Measurements from ENCODE around the gene NLRP9.

The NLRP9 gene

GRCh38 chr19:55690109-55690768, 48.0 kb downstream of the NLRP9 start:
- Histone ChIP-seq H4K20me1 (ENCODE audit: control insufficient read depth, insufficient read depth, low read depth, low read length) (0 out of 2 replicates have a peak, but pooled peaks cover 5% of the 10 kb centered on the region), H3K4me3 (ENCODE audit: low read length) (no peak overlapping the region), H3K79me2 (ENCODE audit: control insufficient read depth, low read length) (peaks cover 32% of the 10 kb centered on the region), H3K9me3 (ENCODE audit: control insufficient read depth, insufficient read depth, low read length) (no peaks in the 10 kb centered on the region), H3K4me2 (ENCODE audit: low read length) (no peak overlapping the region), H3K36me3 (ENCODE audit: control insufficient read depth, low read length) (peaks cover 97% of the 10 kb centered on the region), H3F3A (ENCODE audit: control insufficient read depth, insufficient read depth) (no peaks in the 10 kb centered on the region), H3K27ac (ENCODE audit: low read depth, low read length) (no peak overlapping the region), H3K4me1 (ENCODE audit: control insufficient read depth, low read length) (no peaks in the 10 kb centered on the region), H3K9me2 (replicated peaks; ENCODE audit: control insufficient read depth, low read length) (no peaks in the 10 kb centered on the region), H3K27me3 (ENCODE audit: control insufficient read depth, low read length) (no peaks in the 10 kb centered on the region)
- no peak for TF ChIP-seq CTCF (IDR thresholded peaks at IDR 0.05; ENCODE audit: low read depth, low read length, poor library complexity, severe bottlenecking)
- TF ChIP-seq EZH2phosphoT487 (IDR thresholded peaks at IDR 0.05; ENCODE audit: borderline replicate concordance, low read length): no peak

DNA sequence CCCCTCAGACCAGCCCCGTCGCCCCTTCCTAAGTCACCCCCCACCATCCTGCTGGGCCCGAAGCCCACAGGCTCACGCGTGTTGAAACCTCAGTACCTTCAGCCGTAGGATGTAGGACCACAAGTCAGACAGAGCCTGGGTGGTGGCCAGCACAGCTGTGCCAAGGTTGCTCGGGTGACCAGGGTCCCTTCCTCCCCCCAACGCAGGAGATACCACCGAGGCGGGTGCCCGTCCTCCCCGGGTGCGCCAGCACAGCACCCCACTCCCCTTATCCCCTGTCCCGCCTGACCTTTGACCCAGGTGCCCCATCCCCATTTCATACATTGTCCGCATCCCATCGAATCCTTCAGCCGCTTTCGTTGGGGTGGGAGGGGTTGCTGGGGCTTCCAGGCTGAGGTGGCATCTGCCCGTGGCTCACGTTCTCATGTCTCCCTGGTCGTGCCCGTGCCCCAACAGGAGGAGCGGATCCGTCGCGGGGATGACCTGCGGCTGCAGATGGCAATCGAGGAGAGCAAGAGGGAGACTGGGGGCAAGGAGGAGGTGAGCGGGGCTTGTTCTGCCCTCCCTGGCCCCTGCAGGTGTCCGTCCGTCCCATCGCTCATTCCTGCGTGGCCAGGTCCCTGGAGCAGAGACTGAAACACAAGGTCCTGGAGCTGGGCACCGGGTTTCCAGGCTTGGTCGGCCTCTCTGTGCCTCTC, 48.6 kb downstream of the NLRP9 start:
- Histone ChIP-seq H3K27ac (ENCODE audit: low read depth, low read length) (no peak overlapping the region), H3K4me2 (ENCODE audit: low read length) (no peak overlapping the region), H3K4me1 (ENCODE audit: control insufficient read depth, low read length) (no peaks in the 10 kb centered on the region), H3K27me3 (ENCODE audit: control insufficient read depth, low read length) (no peaks in the 10 kb centered on the region), H3K9me3 (ENCODE audit: control insufficient read depth, insufficient read depth, low read length) (no peaks in the 10 kb centered on the region), H3K9me2 (replicated peaks; ENCODE audit: control insufficient read depth, low read length) (no peaks in the 10 kb centered on the region), H4K20me1 (ENCODE audit: control insufficient read depth, insufficient read depth, low read depth, low read length) (0 out of 2 replicates have a peak, but pooled peaks cover 5% of the 10 kb centered on the region), H3K36me3 (ENCODE audit: control insufficient read depth, low read length) (peaks cover 97% of the 10 kb centered on the region), H3F3A (ENCODE audit: control insufficient read depth, insufficient read depth) (no peaks in the 10 kb centered on the region), H3K79me2 (ENCODE audit: control insufficient read depth, low read length) (peaks cover 39% of the 10 kb centered on the region), H3K4me3 (ENCODE audit: low read length) (no peak overlapping the region)
- TF ChIP-seq EZH2phosphoT487 (IDR thresholded peaks at IDR 0.05; ENCODE audit: borderline replicate concordance, low read length) (no peak), CTCF (IDR thresholded peaks at IDR 0.05; ENCODE audit: low read depth, low read length, poor library complexity, severe bottlenecking) (no peak)

- peaks cover 48% of the 10 kb centered on the region for H3K79me2 ChIP-seq (ENCODE audit: control insufficient read depth, low read length)
- TF ChIP-seq CTCF (IDR thresholded peaks at IDR 0.05; ENCODE audit: low read depth, low read length, poor library complexity, severe bottlenecking) (no peak), EZH2phosphoT487 (IDR thresholded peaks at IDR 0.05; ENCODE audit: borderline replicate concordance, low read length) (no peak)
Measured at GRCh38 chr19:55688422-55689218, 49.6 kb downstream of the NLRP9 start.

More at GRCh38 chr19:55688422-55689218, 49.6 kb downstream of the NLRP9 start:
- no peak overlapping the region for H3K4me2 ChIP-seq (ENCODE audit: low read length)
- H4K20me1 ChIP-seq (ENCODE audit: control insufficient read depth, insufficient read depth, low read depth, low read length): 0 out of 2 replicates have a peak, but pooled peaks cover 5% of the 10 kb centered on the region
- H3K9me2 ChIP-seq (replicated peaks; ENCODE audit: control insufficient read depth, low read length): no peaks in the 10 kb centered on the region
- H3K9me3 ChIP-seq (ENCODE audit: control insufficient read depth, insufficient read depth, low read length): no peaks in the 10 kb centered on the region
- no peak overlapping the region for H3K27ac ChIP-seq (ENCODE audit: low read depth, low read length)
- no peaks in the 10 kb centered on the region for H3K27me3 ChIP-seq (ENCODE audit: control insufficient read depth, low read length)
- no peak overlapping the region for H3K4me3 ChIP-seq (ENCODE audit: low read length)
- no peaks in the 10 kb centered on the region for H3K4me1 ChIP-seq (ENCODE audit: control insufficient read depth, low read length)
- peaks cover 98% of the 10 kb centered on the region for H3K36me3 ChIP-seq (ENCODE audit: control insufficient read depth, low read length)
- no peaks in the 10 kb centered on the region for H3F3A ChIP-seq (ENCODE audit: control insufficient read depth, insufficient read depth)
